Esophagus (tissue), 2 donors: Measurements from ENCODE around the gene TNFSF15. TPM values are rescaled to one million over a fixed set of nuclear protein-coding genes. Genes with fewer than 3 reads are reported as not detected.

ENCODE experiments used
- H3K27ac ChIP-seq, 2 donors: one replicate each; pipeline ENCODE4 v1.5.1; 2013; ENCODE audit warnings: low read depth in 2 of 2, mild to moderate bottlenecking in 2 of 2, inconsistent platforms in 1 of 2, low read length in 1 of 2, moderate library complexity in 1 of 2
- H3K27me3 ChIP-seq, 2 donors: one replicate each; pipeline ENCODE4 v1.6.1; 2013; ENCODE audit warnings: low read length in 2 of 2, control low read depth in 1 of 2, mild to moderate bottlenecking in 1 of 2; ENCODE audit not compliant: insufficient read depth in 2 of 2, control insufficient read depth in 1 of 2
- H3K36me3 ChIP-seq, 2 donors: one replicate each; pipeline ENCODE4 v1.6.1; 2013; ENCODE audit warnings: low read length in 1 of 2; ENCODE audit not compliant: control insufficient read depth in 2 of 2, insufficient read depth in 2 of 2
- H3K4me1 ChIP-seq, 2 donors: one replicate each; pipeline ENCODE4 v1.6.1; 2013; ENCODE audit warnings: low read length in 1 of 2; ENCODE audit not compliant: control insufficient read depth in 2 of 2, insufficient read depth in 2 of 2
- H3K4me3 ChIP-seq, 2 donors: one replicate each; pipeline ENCODE4 v1.5.1; 2013; ENCODE audit warnings: low read length in 2 of 2, mild to moderate bottlenecking in 2 of 2, low read depth in 1 of 2, moderate library complexity in 1 of 2
- H3K9me3 ChIP-seq, 2 donors: one replicate each; pipeline ENCODE4 v1.6.1; 2013; ENCODE audit warnings: mild to moderate bottlenecking in 2 of 2, low read depth in 1 of 2, low read length in 1 of 2, moderate library complexity in 1 of 2; ENCODE audit not compliant: control insufficient read depth in 2 of 2, insufficient read depth in 1 of 2
- WGBS, 2 donors: extraction: QIAGEN DNeasy Blood & Tissue Kit; methylation state at CpG; one replicate each; pipeline ENCODE4 v1.1.7; 2013; 5-methylcytosine and 5-hydroxymethylcytosine counted together
- polyA plus RNA-seq, 2 donors: library from polyadenylated mRNA; stranded (reverse); fragments of 200-250 nt; gene quantifications; one replicate each; pipeline ENCODE4 v1.2.3, GENCODE V29; 2013
- donor health status: healthy with polysubstance abuse.
- donor health status: Bipolar disorder and iron deficiency.

The TNFSF15 gene
- polyA plus RNA-seq, 2 donors: 0.75 to 0.79 TPM

DNA sequence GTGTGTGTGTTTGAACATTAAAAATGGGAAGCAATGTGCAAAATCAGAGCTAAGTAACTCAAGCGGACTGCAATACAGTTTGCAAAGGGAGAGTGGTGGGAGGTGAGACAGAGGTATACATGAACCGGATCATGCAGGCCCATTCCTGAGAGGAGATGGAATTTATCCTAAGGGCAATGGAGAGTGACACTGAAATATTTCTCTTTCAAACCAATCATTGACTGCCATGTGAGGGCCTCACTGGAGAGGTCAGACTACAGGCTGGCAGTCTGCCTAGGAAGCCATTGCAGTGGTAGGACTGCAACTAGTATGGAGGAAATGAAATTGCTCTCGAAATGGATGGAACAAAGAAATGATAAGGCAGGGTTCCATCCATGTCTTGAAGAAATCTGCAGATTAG, 34.8 kb downstream of the TNFSF15 start:
- no peaks in the 10 kb centered on the region for H3K9me3 ChIP-seq
- no peaks in the 10 kb centered on the region for H3K36me3 ChIP-seq
- H3K27ac ChIP-seq: no peak overlapping the region
- 89 to 90% methylated on average over 3 of the region's 3 CpGs for WGBS, 2 donors
- H3K27me3 ChIP-seq: peaks cover 0 to 3% of the 10 kb centered on the region in 2 donors
- H3K4me1 ChIP-seq: no peaks in the 10 kb centered on the region
- H3K4me3 ChIP-seq: no peak overlapping the region

DNA sequence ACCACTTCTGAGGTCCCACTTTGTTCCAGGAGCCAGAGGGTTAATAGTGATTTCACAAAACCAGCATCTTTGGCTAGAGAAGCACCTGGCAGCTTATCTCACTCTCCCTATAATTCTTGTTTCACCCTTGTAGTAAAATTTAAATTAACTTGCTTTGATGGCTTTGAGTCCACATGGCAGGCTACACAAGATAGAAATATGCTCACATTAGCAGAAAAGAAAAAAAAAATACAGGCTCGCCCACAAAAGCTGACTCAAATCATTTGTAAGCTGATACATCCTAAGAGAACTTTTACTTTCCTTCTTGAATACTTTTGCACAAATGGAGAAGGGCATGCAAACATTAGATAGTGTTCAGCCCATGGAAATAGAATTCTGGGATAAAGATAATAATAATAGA, 36.2 kb downstream of the TNFSF15 start:
- Histone ChIP-seq H3K27ac (no peak overlapping the region), H3K27me3 (peaks cover 0 to 3% of the 10 kb centered on the region in 2 donors), H3K9me3 (no peaks in the 10 kb centered on the region), H3K4me3 (no peak overlapping the region), H3K4me1 (no peaks in the 10 kb centered on the region), H3K36me3 (no peaks in the 10 kb centered on the region)
- 36 to 44% methylated on average over 1 of the region's 1 CpG for WGBS, 2 donors

DNA sequence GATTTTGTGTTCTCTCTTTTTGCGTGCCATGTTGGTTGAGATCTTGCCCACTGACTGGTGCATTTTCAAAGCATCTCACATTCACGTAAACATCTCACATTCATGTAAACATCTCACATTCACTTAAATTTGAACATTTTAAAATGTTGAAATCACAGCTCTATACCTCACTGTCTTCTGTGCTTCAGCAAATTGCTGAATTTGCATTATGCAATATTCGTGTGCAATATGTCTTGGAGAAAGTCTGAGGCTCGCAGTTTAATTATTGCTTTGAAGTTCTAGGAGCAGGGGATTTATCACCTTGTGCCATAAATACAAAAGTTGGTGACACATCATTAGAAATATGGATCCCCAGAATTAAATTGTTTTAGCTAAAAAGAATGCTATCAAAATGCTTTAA, 42.6 kb downstream of the TNFSF15 start:
- Histone ChIP-seq H3K27ac (no peak overlapping the region), H3K9me3 (no peaks in the 10 kb centered on the region), H3K27me3 (no peaks in the 10 kb centered on the region), H3K4me1 (no peaks in the 10 kb centered on the region), H3K4me3 (no peak overlapping the region), H3K36me3 (no peaks in the 10 kb centered on the region)
- 86 to 91% methylated on average over 4 of the region's 4 CpGs for WGBS, 2 donors

DNA sequence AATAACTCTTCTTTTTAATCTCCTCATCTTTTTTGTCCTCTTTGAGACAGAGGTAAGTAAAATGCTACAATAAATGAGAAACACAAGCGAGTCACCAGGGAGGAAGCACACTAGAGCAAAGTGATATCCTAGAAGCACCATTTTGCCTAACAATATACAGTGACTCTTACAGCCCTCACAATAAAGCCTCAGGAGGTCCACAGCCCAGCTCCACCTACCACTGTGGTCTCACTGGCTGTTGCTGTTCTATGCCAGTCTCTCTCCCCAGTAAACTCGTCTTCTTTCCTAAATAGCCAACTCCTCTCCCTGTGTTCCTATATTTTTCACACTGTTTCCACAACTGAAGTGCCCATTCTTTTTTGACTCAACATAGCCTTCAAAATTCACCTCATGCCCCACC, 44.3 kb downstream of the TNFSF15 start:
- H3K27me3 ChIP-seq: no peaks in the 10 kb centered on the region
- no peaks in the 10 kb centered on the region for H3K4me1 ChIP-seq
- H3K27ac ChIP-seq: no peak overlapping the region
- H3K4me3 ChIP-seq: no peak overlapping the region
- H3K36me3 ChIP-seq: no peaks in the 10 kb centered on the region
- 90 to 94% methylated on average over 2 of the region's 2 CpGs for WGBS, 2 donors
- H3K9me3 ChIP-seq: no peaks in the 10 kb centered on the region

DNA sequence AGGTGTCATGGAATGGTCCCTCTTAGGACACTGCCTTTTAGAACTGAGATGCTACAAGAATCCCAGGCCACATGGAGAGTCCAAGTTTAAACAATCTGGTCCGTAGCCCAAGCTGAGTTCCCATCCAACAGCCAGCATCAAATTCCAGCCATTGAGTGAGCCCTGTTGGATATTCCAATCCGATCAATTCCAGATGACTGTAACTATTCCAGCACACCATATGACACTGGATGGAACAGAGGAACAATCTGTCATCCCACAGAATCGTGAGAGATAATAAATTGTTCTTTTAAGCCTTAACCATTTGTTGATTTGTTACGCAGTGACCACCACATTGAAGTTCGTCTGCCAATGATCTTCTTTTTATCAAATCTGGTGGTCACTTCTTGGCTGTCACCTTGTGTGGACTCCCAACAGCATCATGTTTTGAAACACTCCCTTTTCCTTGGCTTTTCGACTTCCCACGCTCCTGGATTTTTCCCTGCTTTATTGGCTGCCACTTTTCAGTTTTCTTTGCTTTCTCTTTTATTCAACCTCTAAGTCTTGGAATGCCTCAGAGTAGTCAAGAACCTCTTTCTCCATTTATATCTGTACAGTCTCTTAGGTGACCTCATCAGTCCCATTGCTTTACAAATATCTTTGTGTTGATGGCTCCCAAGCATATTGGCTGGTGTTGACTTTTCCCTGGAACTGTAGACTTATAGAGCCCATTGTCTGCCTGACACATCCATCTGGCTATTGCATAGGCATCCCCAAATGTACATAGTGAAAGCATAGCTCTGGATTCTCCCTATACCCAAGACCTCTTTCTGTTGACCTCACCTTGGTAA, 46.1 kb downstream of the TNFSF15 start:
- Histone ChIP-seq H3K27me3 (no peaks in the 10 kb centered on the region), H3K9me3 (no peaks in the 10 kb centered on the region), H3K27ac (no peak overlapping the region), H3K36me3 (no peaks in the 10 kb centered on the region), H3K4me1 (no peaks in the 10 kb centered on the region), H3K4me3 (no peak overlapping the region)
- WGBS, 2 donors: 83 to 88% methylated on average over 7 of the region's 7 CpGs

DNA sequence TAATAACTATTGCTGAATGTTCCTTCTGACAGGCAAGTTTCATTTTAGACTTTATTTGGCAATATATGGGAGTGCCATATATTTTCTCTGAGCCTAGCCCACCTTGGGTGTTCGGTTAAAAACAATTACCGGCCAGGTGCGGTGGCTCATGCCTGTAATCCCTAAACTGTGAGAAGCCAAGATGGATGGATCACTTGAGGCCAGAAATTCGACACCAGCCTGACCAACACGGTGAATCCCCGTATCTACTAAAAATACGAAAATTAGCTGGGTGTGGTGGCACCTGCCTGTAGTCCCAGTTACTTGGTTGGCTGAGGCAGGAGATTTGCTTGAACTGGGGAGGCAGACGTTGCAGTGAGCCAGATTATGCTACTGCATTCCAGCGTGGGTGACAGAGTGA, 47.9 kb downstream of the TNFSF15 start:
- no peaks in the 10 kb centered on the region for H3K36me3 ChIP-seq
- no peaks in the 10 kb centered on the region for H3K27me3 ChIP-seq
- no peaks in the 10 kb centered on the region for H3K9me3 ChIP-seq
- no peak overlapping the region for H3K27ac ChIP-seq
- 39 to 49% methylated on average over 9 of the region's 9 CpGs for WGBS, 2 donors
- no peak overlapping the region for H3K4me3 ChIP-seq
- no peaks in the 10 kb centered on the region for H3K4me1 ChIP-seq

DNA sequence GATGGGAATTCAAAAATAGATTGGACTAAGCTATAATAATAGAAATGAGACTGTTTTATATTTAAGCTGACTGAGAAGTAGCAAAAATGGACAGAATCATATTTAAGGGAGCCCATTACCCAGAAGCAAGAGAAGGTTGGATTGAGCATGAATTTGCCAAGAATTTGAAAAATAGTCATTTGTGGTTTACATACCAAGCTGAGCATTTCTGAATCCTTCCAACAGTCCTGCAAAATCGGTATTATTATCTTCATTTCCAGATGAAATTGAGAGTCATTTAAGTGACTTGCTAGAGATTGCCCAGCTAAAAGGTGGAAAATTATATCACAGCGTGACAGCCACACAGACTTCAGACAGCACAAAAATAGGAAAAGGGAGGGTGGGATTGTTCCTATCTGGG, 48.4 kb downstream of the TNFSF15 start:
- WGBS, 2 donors: 79 to 83% methylated on average over 2 of the region's 2 CpGs
- no peak overlapping the region for H3K4me3 ChIP-seq
- no peak overlapping the region for H3K27ac ChIP-seq
- no peaks in the 10 kb centered on the region for H3K36me3 ChIP-seq
- H3K27me3 ChIP-seq: no peaks in the 10 kb centered on the region
- H3K4me1 ChIP-seq: no peaks in the 10 kb centered on the region
- no peaks in the 10 kb centered on the region for H3K9me3 ChIP-seq

DNA sequence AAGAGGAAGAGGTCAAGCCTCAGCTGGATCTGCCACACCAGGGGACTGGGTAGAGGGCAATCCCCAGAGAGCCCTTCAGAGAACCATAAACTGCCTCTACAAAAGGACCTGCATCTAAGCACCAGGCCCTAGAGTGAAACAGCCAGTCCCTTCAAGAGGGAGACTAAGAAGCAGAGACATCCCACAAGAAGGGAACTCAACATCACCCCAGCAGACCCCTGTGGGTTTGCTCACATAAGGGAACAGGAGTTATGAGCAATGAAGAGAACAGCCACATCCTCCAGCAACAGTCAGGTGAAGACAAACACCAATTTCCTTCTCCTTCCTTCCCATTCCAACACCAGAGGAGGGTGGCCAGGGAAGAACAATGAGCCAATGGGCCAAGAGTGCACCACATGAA, 48.9 kb downstream of the TNFSF15 start:
- H3K4me3 ChIP-seq: no peak overlapping the region
- no peaks in the 10 kb centered on the region for H3K36me3 ChIP-seq
- H3K4me1 ChIP-seq: no peaks in the 10 kb centered on the region
- H3K27me3 ChIP-seq: no peaks in the 10 kb centered on the region
- no peaks in the 10 kb centered on the region for H3K9me3 ChIP-seq
- H3K27ac ChIP-seq: no peak overlapping the region

DNA sequence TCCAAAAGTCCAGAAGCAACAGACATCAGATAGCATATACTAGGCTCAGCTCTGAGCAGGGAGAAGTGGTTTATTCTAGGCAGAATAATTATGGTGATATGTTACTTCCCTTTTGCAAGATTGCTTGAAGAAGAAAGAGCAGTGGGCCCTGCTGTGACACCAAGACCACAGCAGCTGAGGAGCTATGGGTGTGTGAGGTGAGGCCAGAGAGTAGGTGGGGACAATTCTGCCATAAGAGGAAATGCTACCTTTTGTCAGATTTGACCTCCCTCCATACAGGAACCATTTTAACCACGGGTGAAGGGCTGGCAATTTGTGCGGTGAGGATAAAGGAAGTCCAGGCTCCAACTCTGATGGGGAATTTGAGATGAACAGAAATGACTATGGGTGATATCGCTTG, 51.3 kb downstream of the TNFSF15 start:
- no peak overlapping the region for H3K27ac ChIP-seq
- WGBS, 2 donors: 79 to 80% methylated on average over 3 of the region's 3 CpGs
- H3K36me3 ChIP-seq: no peaks in the 10 kb centered on the region
- H3K27me3 ChIP-seq: no peaks in the 10 kb centered on the region
- no peaks in the 10 kb centered on the region for H3K4me1 ChIP-seq
- no peaks in the 10 kb centered on the region for H3K9me3 ChIP-seq
- no peak overlapping the region for H3K4me3 ChIP-seq

DNA sequence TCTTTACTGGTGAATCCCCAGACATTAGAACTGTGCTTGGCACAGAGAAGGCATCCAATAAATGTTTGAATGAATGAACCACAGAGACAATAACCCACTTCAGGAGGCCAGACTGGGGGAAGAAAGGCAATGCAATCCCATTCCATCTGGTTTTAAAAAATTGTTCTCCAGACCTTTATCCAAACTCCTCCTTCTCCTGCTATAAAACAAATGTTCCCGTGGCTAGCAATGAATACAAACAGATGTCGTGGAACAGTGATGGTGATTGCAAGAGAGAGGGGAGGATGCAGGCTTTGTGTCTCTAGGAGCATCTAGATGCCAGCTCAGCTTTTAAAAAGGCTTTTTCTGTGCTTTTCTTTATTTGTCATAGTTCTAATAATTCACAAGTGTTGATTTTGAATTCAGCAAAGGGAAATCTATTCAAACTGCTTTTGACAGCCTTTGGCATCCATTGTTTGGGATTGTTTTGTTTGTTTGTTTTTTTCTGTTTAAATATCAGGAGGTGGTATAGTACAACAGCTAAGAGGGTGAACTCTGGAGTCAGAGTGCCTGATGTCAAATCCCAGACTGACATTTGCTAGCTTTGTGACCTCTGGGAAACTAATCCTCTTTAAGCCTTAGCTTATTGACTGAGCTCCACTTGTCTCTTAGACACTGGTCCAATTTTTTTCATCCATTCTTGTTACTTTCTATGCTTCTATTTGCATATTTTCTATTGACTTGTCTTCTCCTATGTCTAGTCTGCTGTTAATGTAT, 59.1 kb downstream of the TNFSF15 start:
- Histone ChIP-seq H3K27ac (no peak overlapping the region), H3K27me3 (no peaks in the 10 kb centered on the region), H3K9me3 (no peaks in the 10 kb centered on the region), H3K4me1 (no peaks in the 10 kb centered on the region), H3K4me3 (no peak overlapping the region), H3K36me3 (no peaks in the 10 kb centered on the region)
- 52 to 68% methylated on average over 2 of the region's 2 CpGs for WGBS, 2 donors
